CD4-positive, alpha-beta T cell treated with Interleukin-12 subunit alpha and Interleukin-12 subunit beta, for 1 hour (primary cell): ENCODE data around the gene CDC42BPA.
"Not testable (repeated sequence)": the region's sequence is repeated elsewhere in the genome, so short reads cannot be mapped to it uniquely, and the experiment has no call there.

ENCODE experiments used
- DNase-seq: peaks from one replicate; pipeline ENCODE4 v3.0.0-alpha.2; 2020

CDC42BPA gene

GRCh38 chr1:227125929-227126545 lies 192.3 kb downstream of the CDC42BPA start:
- DNase-seq = no peak

GRCh38 chr1:227124473-227124872 lies 193.8 kb downstream of the CDC42BPA start:
- no peak for DNase-seq

- no peak for DNase-seq
Observed at GRCh38 chr1:227120826-227121225, 197.5 kb downstream of the CDC42BPA start.

DNA sequence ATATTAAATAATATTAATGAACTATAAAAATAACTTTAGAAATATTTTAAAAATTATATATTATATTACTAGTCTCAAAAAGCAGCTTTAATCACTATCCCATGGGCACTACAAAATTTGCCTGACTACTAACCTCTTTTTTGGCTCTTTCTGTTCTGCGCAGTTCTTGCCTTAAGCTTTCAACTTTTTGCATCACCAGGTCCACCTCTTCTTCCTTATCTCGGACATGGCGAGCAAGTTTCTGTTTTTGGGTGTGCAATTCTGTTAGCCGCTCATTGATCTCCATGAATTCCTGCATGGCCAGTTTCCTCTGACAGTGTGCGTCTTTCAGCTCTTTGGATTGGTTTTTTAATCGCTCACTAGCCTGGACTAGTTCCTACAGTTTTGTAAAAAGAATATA lies 205.8 kb downstream of the CDC42BPA start:
- DNase-seq = no peak

DNA sequence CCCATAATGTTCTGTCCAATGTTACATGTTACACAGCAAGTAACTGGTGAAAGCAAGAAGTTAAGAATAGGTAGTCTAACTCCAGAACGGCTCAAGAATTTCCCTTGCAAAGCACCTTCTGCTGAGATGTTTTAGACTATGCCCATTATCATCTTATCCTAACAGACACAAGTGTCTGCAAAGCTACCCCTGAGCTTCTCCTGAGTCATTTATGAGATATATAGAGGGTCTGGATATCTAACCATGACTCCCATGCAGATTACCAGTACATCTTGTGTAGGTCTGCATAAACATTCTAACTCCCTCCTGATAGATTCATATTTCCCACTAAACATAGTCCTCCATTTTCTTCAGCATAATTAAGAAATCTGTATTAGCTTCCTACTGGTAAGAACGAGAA lies 206.5 kb downstream of the CDC42BPA start:
- DNase-seq = no peak

DNA sequence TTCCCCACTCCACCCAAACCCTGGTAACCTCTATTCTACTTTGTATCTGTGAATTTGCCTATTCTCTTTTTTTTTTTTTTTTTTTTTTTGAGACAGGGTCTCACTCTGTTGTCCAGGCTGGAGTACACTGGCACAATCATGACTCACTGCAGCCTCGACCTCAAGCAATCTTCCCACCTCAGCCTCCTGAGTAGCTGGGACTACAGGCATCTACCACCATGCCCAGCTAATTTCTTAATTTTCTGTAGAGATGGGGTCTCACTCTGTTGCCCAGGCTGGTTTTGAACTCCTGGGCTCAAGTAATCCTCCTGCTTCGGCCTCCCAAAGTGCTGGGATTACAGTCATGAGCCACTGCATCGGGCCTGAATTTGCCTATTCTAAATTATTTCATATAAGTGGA lies 213.0 kb downstream of the CDC42BPA start:
- DNase-seq = not testable (repeated sequence)

DNA sequence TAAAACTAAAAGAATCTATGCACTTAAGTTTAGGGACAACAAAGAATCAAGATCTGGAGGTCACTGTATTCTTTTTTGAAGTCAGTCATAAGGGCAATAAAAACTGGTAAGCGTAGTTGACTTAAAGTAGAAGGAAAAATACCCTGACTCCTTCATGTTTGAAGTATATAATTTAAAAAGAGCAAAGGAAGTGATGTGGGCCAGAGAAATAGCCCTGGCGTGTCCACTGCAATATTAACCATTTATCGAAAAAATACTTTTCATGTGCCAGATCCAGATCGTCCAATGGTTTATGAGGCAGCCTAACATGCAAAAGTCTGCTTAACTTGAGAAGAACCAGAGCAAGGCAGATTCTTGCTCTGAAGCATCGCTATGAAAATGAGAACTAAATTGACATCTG lies 216.2 kb downstream of the CDC42BPA start:
- DNase-seq = no peak

DNA sequence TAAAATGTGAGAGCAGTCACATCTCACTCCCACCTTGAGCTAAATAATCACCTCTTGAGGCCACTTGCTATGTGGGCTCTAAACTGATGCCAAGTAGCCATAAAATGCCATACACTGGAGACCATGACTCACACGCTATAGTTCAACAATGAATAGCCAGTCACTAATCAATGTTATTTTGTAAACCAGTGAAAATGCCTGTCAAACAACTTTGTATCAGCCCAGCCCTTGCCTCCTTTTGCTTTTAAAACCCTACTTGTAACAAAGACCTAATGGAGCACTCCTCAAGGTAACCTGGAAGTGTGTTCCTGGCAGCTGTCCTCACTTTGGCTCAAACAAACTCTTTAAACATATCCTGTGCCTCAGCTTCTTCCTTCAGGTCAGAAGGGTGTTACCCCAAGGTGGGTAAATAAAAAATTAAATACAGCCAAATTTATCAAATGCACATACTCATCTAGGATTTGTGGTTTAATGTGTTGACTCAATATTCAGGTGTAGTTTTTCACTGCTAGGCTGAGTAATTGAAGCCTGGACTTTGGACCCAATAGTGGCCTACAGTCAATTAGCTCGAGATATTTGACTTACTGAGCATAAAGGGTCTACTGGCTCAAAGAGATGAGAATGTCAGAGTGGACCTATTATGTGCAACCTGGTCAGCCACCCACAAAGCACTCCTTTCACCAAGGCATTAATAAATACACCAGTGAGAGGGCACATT lies 223.9 kb downstream of the CDC42BPA start:
- no peak for DNase-seq

DNA sequence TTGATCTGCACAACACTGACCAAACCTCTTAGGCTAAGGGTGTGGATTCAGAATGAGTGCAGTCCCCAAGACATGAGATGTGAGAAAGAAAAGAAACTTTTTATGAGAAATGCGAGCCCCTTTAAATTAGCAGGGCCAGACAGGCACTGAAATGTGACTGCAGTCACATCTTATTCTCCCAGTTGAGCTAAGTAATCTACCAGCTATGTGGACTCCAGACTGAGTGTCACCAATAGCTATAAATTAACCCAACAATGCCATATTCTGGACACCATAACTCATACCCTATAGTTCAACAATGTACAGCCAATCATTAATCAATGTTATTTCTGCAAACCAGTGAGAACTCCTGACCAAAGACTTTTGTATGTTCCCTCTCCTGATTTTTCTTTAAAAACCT lies 225.0 kb downstream of the CDC42BPA start:
- no peak for DNase-seq

GRCh38 chr1:227092069-227092468 lies 226.2 kb downstream of the CDC42BPA start:
- DNase-seq = no peak

- DNase-seq = no peak
Observed at GRCh38 chr1:227086636-227087035, 231.7 kb downstream of the CDC42BPA start.

DNA sequence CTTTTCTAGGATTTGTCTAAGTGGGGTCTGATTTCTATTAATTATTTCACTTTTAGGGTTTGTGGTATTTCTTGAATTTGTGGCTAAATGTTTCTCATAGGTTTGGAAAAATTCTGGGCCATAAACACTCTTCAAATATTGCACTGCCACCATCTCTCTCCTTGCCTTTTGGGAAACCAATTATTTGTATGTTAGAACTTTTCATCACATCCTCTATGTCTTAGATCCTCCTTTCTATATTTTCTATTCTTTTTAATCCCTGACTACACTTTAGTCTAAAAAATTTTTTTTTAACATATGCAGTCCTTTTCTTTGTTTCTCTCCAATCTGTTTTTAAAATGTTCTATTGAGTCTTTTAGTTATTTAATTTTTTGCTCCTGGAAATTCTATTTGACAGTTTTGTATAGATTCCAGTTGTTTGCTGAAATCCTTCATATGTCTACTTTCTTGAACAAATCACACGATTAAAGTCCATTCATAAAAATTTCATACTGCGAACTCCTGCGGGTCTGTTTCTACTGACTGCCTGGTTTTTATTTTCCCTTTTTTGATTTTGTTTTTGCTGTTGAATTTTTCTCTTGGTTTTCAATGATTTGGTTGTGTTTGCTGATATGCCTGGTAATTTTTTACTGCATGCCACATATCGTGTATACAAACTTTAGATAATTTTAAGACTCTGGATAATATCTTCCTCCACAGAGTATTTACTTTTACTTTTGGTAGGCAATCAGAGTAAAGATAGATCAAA lies 235.1 kb downstream of the CDC42BPA start:
- DNase-seq = no peak

GRCh38 chr1:227077783-227078182 lies 240.5 kb downstream of the CDC42BPA start:
- DNase-seq = no peak

DNA sequence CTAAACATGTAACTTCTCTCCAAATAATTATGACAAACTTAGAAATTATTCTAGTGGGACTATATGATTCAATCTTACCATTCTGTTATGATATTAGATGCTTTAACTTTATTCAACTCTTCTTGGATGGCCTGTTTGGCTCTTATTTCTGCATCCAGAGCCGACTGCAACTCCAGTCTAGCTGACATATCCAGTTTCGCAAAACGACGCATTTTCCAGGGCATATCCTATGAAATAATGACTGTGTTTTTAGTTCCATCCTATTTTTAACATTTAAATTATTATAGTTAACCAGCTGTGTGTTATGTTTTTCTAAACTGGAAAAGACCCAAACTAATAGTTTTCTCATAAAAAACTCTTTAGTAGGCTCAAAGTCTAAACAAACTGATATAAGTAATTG lies 244.5 kb downstream of the CDC42BPA start:
- DNase-seq = no peak

- DNase-seq = no peak
Observed at GRCh38 chr1:227072991-227073390, 245.3 kb downstream of the CDC42BPA start.

GRCh38 chr1:227071895-227072587 lies 246.3 kb downstream of the CDC42BPA start:
- DNase-seq = no peak

GRCh38 chr1:227070638-227071285 lies 247.5 kb downstream of the CDC42BPA start:
- DNase-seq = no peak

GRCh38 chr1:227069490-227069889 lies 248.8 kb downstream of the CDC42BPA start:
- no peak for DNase-seq

- DNase-seq = no peak
Observed at GRCh38 chr1:227068883-227069282, 249.4 kb downstream of the CDC42BPA start.

- DNase-seq = no peak
Observed at GRCh38 chr1:227066999-227067398, 251.3 kb downstream of the CDC42BPA start.

DNA sequence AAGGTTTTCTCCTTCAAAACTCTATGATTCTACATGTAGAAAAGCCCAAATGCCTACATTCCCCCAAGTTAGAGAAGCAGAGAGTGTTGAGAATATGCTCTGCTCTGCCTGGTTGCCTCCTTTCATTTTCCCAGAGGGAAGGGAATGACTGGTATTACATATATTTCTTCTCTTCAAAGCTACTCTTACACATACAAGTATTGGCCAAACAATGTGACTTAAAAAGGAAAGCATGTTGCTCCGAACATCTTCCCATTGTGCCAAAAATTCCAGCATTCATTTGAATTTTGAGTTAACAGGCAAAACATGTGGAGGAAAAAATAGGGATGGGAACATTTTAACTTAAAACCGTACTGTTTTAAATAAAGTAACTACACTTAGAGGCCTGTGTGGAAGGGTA lies 253.0 kb downstream of the CDC42BPA start:
- no peak for DNase-seq

- DNase-seq = no peak
Observed at GRCh38 chr1:227062306-227062705, 256.0 kb downstream of the CDC42BPA start.

GRCh38 chr1:227059076-227059475 lies 259.2 kb downstream of the CDC42BPA start:
- DNase-seq = no peak
